Activated T-cell treated with anti-CD3 and anti-CD28 coated beads, Interleukin-2, amount 50 U/mL, for 24 hours (primary cell): Measurements from ENCODE around the gene KCNIP2.

Experiments used
- DNase-seq: peaks from one replicate; pipeline ENCODE4 v3.0.0-alpha.2; 2020
- H3K27ac Mint-ChIP-seq: 2 replicates; pipeline ENCODE4 v1.8.0; 2020; ENCODE audit warnings: mild to moderate bottlenecking, mixed read lengths
- H3K27me3 Mint-ChIP-seq: 2 replicates; pipeline ENCODE4 v1.8.0; 2020; ENCODE audit warnings: mixed read lengths
- H3K36me3 Mint-ChIP-seq: 2 replicates; pipeline ENCODE4 v1.8.0; 2020; ENCODE audit warnings: low read depth, mixed read lengths
- H3K4me1 Mint-ChIP-seq: 2 replicates; pipeline ENCODE4 v1.8.0; 2020; ENCODE audit warnings: low read depth, mixed read lengths
- H3K4me3 Mint-ChIP-seq: 2 replicates; pipeline ENCODE4 v1.8.0; 2020; ENCODE audit warnings: mild to moderate bottlenecking, moderate library complexity, mixed read lengths
- H3K9me3 Mint-ChIP-seq: 2 replicates; pipeline ENCODE4 v1.8.0; 2020; ENCODE audit warnings: mixed read lengths

Gene KCNIP2

GRCh38 chr10:101867931-101868330, 24.3 kb upstream of the KCNIP2 start:
- no peaks in the 10 kb centered on the region for H3K27me3 Mint-ChIP-seq
- H3K36me3 Mint-ChIP-seq: peaks cover 26% of the 10 kb centered on the region
- no peak for DNase-seq
- no peak overlapping the region for H3K27ac Mint-ChIP-seq
- H3K9me3 Mint-ChIP-seq: no peaks in the 10 kb centered on the region
- H3K4me3 Mint-ChIP-seq: no peak overlapping the region
- no peaks in the 10 kb centered on the region for H3K4me1 Mint-ChIP-seq

GRCh38 chr10:101859530-101859929, 15.9 kb upstream of the KCNIP2 start:
- no peak for DNase-seq
- Mint-ChIP-seq H3K9me3 (peaks cover 4% of the 10 kb centered on the region), H3K27ac (no peak overlapping the region), H3K4me1 (peaks cover 5% of the 10 kb centered on the region), H3K27me3 (no peaks in the 10 kb centered on the region), H3K36me3 (peaks cover 36% of the 10 kb centered on the region), H3K4me3 (no peak overlapping the region)

- Mint-ChIP-seq H3K36me3 (peaks cover 30% of the 10 kb centered on the region), H3K4me3 (no peak overlapping the region), H3K27me3 (no peaks in the 10 kb centered on the region), H3K9me3 (peaks cover 4% of the 10 kb centered on the region), H3K27ac (no peak overlapping the region), H3K4me1 (peaks cover 5% of the 10 kb centered on the region)
- no peak for DNase-seq
Measured at GRCh38 chr10:101858723-101859500, 15.3 kb upstream of the KCNIP2 start.

GRCh38 chr10:101857802-101858476, 14.3 kb upstream of the KCNIP2 start:
- Mint-ChIP-seq H3K36me3 (peaks cover 28% of the 10 kb centered on the region), H3K4me3 (no peak overlapping the region), H3K9me3 (peaks cover 4% of the 10 kb centered on the region), H3K27me3 (no peaks in the 10 kb centered on the region), H3K4me1 (peaks cover 5% of the 10 kb centered on the region), H3K27ac (no peak overlapping the region)
- DNase-seq: no peak

- H3K27me3 Mint-ChIP-seq: no peaks in the 10 kb centered on the region
- no peak overlapping the region for H3K4me3 Mint-ChIP-seq
- no peak overlapping the region for H3K27ac Mint-ChIP-seq
- H3K9me3 Mint-ChIP-seq: peaks cover 4% of the 10 kb centered on the region
- peaks cover 20% of the 10 kb centered on the region for H3K36me3 Mint-ChIP-seq
- H3K4me1 Mint-ChIP-seq: peaks cover 5% of the 10 kb centered on the region
- DNase-seq: no peak
Measured at GRCh38 chr10:101856626-101857025, 13.0 kb upstream of the KCNIP2 start.

GRCh38 chr10:101851411-101852116, 8.0 kb upstream of the KCNIP2 start:
- Mint-ChIP-seq H3K9me3 (no peaks in the 10 kb centered on the region), H3K4me3 (no peak overlapping the region), H3K4me1 (no peaks in the 10 kb centered on the region), H3K36me3 (peaks cover 24% of the 10 kb centered on the region), H3K27me3 (no peaks in the 10 kb centered on the region), H3K27ac (no peak overlapping the region)
- DNase-seq: no peak

- no peaks in the 10 kb centered on the region for H3K9me3 Mint-ChIP-seq
- no peak overlapping the region for H3K27ac Mint-ChIP-seq
- no peaks in the 10 kb centered on the region for H3K4me1 Mint-ChIP-seq
- H3K4me3 Mint-ChIP-seq: no peak overlapping the region
- H3K36me3 Mint-ChIP-seq: peaks cover 30% of the 10 kb centered on the region
- no peak for DNase-seq
- no peaks in the 10 kb centered on the region for H3K27me3 Mint-ChIP-seq
Measured at GRCh38 chr10:101850749-101851148, 7.1 kb upstream of the KCNIP2 start.

- H3K4me3 Mint-ChIP-seq: no peak overlapping the region
Measured at GRCh38 chr10:101848894-101849351, 5.3 kb upstream of the KCNIP2 start.

GRCh38 chr10:101848408-101848807, 4.8 kb upstream of the KCNIP2 start:
- peaks cover 37% of the 10 kb centered on the region for H3K36me3 Mint-ChIP-seq
- peaks cover 8% of the 10 kb centered on the region for H3K4me1 Mint-ChIP-seq
- no peak overlapping the region for H3K4me3 Mint-ChIP-seq
- H3K27ac Mint-ChIP-seq: no peak overlapping the region
- no peak for DNase-seq
- peaks cover 6% of the 10 kb centered on the region for H3K27me3 Mint-ChIP-seq
- H3K9me3 Mint-ChIP-seq: no peaks in the 10 kb centered on the region

More at GRCh38 chr10:101848894-101849351, 5.3 kb upstream of the KCNIP2 start:
- Mint-ChIP-seq H3K36me3 (peaks cover 37% of the 10 kb centered on the region), H3K4me1 (peaks cover 6% of the 10 kb centered on the region), H3K27ac (no peak overlapping the region), H3K9me3 (no peaks in the 10 kb centered on the region), H3K27me3 (peaks cover 6% of the 10 kb centered on the region)
- DNase-seq: no peak

- Mint-ChIP-seq H3K36me3 (peaks cover 30% of the 10 kb centered on the region), H3K4me1 (peaks cover 32% of the 10 kb centered on the region), H3K4me3 (no peak overlapping the region), H3K27ac (no peak overlapping the region), H3K27me3 (peaks cover 21% of the 10 kb centered on the region), H3K9me3 (no peaks in the 10 kb centered on the region)
- no peak for DNase-seq
Measured at GRCh38 chr10:101845893-101846292, 2.3 kb upstream of the KCNIP2 start.

GRCh38 chr10:101841826-101842225, 1.8 kb downstream of the KCNIP2 start:
- H3K9me3 Mint-ChIP-seq: no peaks in the 10 kb centered on the region
- H3K36me3 Mint-ChIP-seq: peaks cover 13% of the 10 kb centered on the region
- no peak overlapping the region for H3K27ac Mint-ChIP-seq
- H3K4me1 Mint-ChIP-seq: peaks cover 49% of the 10 kb centered on the region
- no peak for DNase-seq
- peaks cover 21% of the 10 kb centered on the region for H3K27me3 Mint-ChIP-seq
- no peak overlapping the region for H3K4me3 Mint-ChIP-seq

- H3K36me3 Mint-ChIP-seq: peaks cover 8% of the 10 kb centered on the region
- H3K27ac Mint-ChIP-seq: peak overlapping the region; percentile 66
- peak; percentile 85 for DNase-seq
- H3K9me3 Mint-ChIP-seq: no peaks in the 10 kb centered on the region
- peak overlapping the region; percentile 71 for H3K4me3 Mint-ChIP-seq
- peaks cover 52% of the 10 kb centered on the region for H3K4me1 Mint-ChIP-seq
- peaks cover 21% of the 10 kb centered on the region for H3K27me3 Mint-ChIP-seq
Measured at GRCh38 chr10:101840741-101841453, 2.7 kb downstream of the KCNIP2 start.

GRCh38 chr10:101840102-101840684, 3.4 kb downstream of the KCNIP2 start:
- H3K27me3 Mint-ChIP-seq: peaks cover 21% of the 10 kb centered on the region
- H3K27ac Mint-ChIP-seq: peak overlapping the region; percentile 66
- peak overlapping the region; percentile 71 for H3K4me3 Mint-ChIP-seq
- H3K4me1 Mint-ChIP-seq: peaks cover 58% of the 10 kb centered on the region
- peaks cover 1% of the 10 kb centered on the region for H3K36me3 Mint-ChIP-seq
- no peaks in the 10 kb centered on the region for H3K9me3 Mint-ChIP-seq
- no peak for DNase-seq
